GM06990 (cell line): ENCODE measurements around the gene SLC12A1.

Experiments
- DNase-seq: peaks from one replicate; pipeline ENCODE4 v3.0.0-alpha.2; 2011; ENCODE audit not compliant: insufficient read length; ENCODE audit errors: extremely low read depth
- H3K27me3 ChIP-seq: replicated peaks from 2 replicates; pipeline ENCODE4 v1.6.0; 2011; ENCODE audit warnings: low read length; ENCODE audit not compliant: control insufficient read depth, insufficient read depth
- H3K36me3 ChIP-seq: 2 replicates; pipeline ENCODE4 v1.5.1; 2011; ENCODE audit warnings: low read length; ENCODE audit not compliant: control insufficient read depth, insufficient read depth
- H3K4me3 ChIP-seq: replicated peaks from 2 replicates; pipeline ENCODE4 v1.5.1; 2011; ENCODE audit warnings: low read depth, mild to moderate bottlenecking, control low read depth, low read length
- TF ChIP-seq, protein P1 (sequence below): IDR thresholded peaks from 2 replicates; pipeline ENCODE4 v1.5.1; 2011; ENCODE audit warnings: low read length, control low read depth, mild to moderate bottlenecking, inconsistent platforms; ENCODE audit not compliant: insufficient read depth, poor library complexity, severe bottlenecking

Gene SLC12A1

DNA sequence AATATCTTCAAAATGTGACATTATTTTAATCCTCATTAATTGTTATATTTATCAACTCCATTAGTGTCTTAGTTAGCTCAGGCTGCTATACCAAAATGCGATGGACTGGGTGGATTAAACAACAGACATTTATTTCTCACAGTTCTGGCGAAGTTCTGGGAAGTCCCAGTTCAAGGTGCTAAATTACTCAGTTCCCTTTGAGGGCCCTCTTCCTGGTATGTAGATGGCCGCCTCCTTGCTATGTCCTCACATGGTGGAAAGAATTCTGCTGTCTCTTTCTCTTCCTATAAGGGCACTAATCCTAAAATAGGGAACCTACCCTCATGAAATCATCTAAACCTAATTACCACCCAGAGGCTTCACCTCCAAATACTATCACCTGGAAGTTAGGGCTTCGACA lies 86.4 kb downstream of the SLC12A1 start:
- H3K36me3 ChIP-seq, result no peaks in the 10 kb centered on the region
- no peak for DNase-seq
- no peak overlapping the region for H3K4me3 ChIP-seq
- H3K27me3 ChIP-seq, result no peaks in the 10 kb centered on the region
- TF ChIP-seq, protein P1, sequence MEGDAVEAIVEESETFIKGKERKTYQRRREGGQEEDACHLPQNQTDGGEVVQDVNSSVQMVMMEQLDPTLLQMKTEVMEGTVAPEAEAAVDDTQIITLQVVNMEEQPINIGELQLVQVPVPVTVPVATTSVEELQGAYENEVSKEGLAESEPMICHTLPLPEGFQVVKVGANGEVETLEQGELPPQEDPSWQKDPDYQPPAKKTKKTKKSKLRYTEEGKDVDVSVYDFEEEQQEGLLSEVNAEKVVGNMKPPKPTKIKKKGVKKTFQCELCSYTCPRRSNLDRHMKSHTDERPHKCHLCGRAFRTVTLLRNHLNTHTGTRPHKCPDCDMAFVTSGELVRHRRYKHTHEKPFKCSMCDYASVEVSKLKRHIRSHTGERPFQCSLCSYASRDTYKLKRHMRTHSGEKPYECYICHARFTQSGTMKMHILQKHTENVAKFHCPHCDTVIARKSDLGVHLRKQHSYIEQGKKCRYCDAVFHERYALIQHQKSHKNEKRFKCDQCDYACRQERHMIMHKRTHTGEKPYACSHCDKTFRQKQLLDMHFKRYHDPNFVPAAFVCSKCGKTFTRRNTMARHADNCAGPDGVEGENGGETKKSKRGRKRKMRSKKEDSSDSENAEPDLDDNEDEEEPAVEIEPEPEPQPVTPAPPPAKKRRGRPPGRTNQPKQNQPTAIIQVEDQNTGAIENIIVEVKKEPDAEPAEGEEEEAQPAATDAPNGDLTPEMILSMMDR, result no peak

DNA sequence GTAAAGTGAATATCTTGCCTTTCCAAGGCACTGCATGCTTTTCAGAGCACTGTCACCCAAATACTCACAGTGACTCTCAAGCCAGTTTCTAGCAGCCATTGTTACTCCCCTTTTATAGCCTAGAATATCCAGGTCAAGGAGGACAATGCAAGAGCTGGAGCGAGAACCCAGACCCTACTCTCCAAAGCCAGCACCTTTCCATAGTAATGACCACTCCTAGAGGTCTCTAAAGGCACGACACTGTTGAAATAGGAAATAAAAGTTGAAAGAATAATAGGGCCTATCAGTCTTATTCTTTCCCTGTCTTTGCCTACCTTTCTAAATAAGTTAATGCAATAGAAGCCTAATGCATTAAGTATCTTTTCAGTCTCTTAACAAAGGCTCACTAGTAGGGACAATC lies 91.6 kb downstream of the SLC12A1 start:
- TF ChIP-seq, protein P1, result no peak
- Histone ChIP-seq H3K27me3 (no peaks in the 10 kb centered on the region), H3K4me3 (no peak overlapping the region), H3K36me3 (no peaks in the 10 kb centered on the region)
- DNase-seq, result no peak

DNA sequence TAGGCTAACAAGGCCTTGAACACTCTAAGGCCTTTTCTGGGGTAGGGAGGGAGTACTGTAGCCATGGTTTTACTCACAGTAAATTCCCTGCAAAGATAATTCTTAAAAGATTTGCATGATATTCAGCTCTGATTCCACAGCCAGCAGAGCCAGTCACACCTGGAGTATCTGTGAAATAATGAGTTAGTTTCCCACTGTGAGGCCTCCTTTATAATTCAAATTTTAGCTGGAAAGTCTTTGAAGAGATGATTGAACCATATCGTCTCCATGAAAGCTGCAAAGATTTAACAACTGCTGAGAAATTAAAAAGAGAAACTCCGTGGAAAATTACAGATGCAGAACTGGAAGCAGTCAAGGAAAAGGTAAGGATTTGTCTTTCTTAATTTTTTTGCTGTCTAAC lies 92.8 kb downstream of the SLC12A1 start:
- no peak overlapping the region for H3K4me3 ChIP-seq
- H3K27me3 ChIP-seq, result no peaks in the 10 kb centered on the region
- TF ChIP-seq, protein P1, result no peak
- no peak for DNase-seq
- H3K36me3 ChIP-seq, result no peaks in the 10 kb centered on the region

DNA sequence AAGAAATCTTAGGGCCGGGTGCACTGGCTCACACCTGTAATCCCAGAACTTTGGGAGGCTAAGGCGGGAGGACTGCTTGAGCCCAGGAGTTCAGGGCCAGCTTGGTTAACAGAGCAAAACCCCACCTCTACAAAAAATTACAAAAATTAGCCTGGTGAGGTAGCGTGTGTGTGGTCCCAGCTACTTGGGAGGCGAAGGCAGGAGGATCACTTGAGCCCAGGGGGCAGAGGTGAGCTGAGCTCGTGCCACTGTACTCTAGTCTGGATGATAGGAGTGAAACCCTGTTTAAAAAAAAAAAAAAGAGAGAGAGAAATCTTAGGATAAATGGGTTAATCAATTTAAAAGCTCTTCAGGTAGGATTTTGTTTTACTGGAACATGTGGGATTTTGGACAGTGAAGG lies 93.9 kb downstream of the SLC12A1 start:
- TF ChIP-seq, protein P1, result no peak
- Histone ChIP-seq H3K36me3 (no peaks in the 10 kb centered on the region), H3K4me3 (no peak overlapping the region), H3K27me3 (no peaks in the 10 kb centered on the region)
- no peak for DNase-seq

DNA sequence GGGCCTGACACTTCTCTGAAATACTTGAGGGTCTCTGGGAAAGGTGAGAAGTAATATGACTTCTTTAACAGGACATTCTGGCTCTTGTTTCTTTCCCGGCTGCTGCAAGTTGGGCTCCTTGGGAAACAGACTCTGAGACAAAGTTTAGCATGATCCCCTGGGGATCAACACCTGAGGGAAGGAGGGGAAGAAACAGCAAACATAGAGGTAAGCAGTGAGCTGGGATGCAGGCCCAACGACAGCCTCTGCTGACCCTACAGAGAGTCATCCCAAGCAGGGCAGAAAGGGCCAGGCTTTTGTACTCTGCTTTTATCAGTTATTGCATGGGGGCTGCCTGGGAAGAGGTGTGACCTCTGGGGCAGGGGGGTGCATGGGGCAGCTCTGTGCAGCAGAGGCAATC lies 98.3 kb downstream of the SLC12A1 start:
- no peak overlapping the region for H3K4me3 ChIP-seq
- no peak for DNase-seq
- TF ChIP-seq, protein P1, result no peak
- no peaks in the 10 kb centered on the region for H3K36me3 ChIP-seq
- H3K27me3 ChIP-seq, result no peaks in the 10 kb centered on the region

DNA sequence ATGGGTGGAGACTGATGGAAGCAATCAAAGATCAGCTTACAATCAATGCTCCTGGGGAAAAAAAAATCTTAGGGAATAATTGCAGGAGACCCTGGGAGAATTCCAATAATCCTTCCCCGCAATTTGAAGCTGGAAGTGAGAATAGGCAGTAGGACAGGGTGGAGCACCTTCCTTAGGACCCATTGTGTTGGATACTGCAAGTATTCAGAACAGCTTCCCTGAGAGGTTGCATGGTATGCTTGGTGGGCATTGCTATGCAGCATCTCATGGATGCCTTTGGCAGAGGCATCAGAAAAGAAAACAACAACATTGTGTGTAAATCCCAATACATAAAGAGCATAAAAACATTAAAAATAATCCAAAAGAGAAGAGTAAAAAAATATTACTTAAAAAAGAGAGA lies 100.5 kb downstream of the SLC12A1 start:
- TF ChIP-seq, protein P1, result no peak
- DNase-seq, result no peak
- H3K36me3 ChIP-seq, result no peaks in the 10 kb centered on the region
- no peak overlapping the region for H3K4me3 ChIP-seq
- no peaks in the 10 kb centered on the region for H3K27me3 ChIP-seq
